ENCODE results near the gene NUDC. TPM values are rescaled to one million over a fixed set of nuclear protein-coding genes. Genes with fewer than 3 reads are reported as not detected.
A peak's percentile ranks its signal among the peaks of the same experiment; 100 is the strongest.
"Not testable (repeated sequence)": the region's sequence is repeated elsewhere in the genome, so short reads cannot be mapped to it uniquely, and the experiment has no call there.

Gene NUDC
- total RNA-seq, 1 donor: 21.8 TPM

- no peak for DNase-seq (ENCODE audit: low read depth in 2 of 3, low spot score in 2 of 3)
Observed at GRCh38 chr1:26981146-26981846, 59.8 kb downstream of the NUDC start.

- no peak for DNase-seq (ENCODE audit: low read depth in 2 of 3, low spot score in 2 of 3)
Observed at GRCh38 chr1:26983863-26984262, 62.3 kb downstream of the NUDC start.

- no peak for DNase-seq (ENCODE audit: low read depth in 2 of 3, low spot score in 2 of 3)
Observed at GRCh38 chr1:26984291-26984690, 62.7 kb downstream of the NUDC start.

DNA sequence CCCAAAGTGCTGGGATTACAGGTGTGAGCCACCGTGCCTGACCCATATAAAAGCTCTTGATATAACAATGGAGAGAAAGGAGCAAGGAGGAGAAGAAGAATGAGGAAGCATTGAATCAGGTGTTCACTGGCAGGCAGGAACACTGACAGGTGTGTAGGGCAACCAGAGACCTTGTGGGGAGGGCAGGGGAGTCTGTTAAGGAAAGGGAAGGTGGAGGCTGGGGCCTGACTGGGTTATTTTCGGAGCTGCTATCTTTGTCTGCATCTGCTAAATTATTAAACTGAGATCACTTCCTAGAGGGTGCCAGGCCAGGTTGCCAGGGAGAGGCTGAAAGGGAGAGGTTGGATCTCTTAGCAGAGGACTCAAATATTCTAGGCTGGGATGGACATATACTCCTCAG, 65.1 kb downstream of the NUDC start:
- peak in 1 of 3 donors; percentile 42 for DNase-seq (ENCODE audit: low read depth in 2 of 3, low spot score in 2 of 3)

- DNase-seq (ENCODE audit: low read depth in 2 of 3, low spot score in 2 of 3): not testable (repeated sequence)
Observed at GRCh38 chr1:26989403-26990109, 68.0 kb downstream of the NUDC start.

- peak in 2 of 3 donors; percentile 47 to 62 for DNase-seq (ENCODE audit: low read depth in 2 of 3, low spot score in 2 of 3)
Observed at GRCh38 chr1:26991310-26992116, 70.0 kb downstream of the NUDC start.

GRCh38 chr1:26993237-26994019, 71.9 kb downstream of the NUDC start, which contains the start of gene TRNP1:
Gene TRNP1, plus strand, starts transcription at chr1:26993692. Its CDS starts 95 bp downstream, at chr1:26993787.
- DNase-seq (ENCODE audit: low read depth in 2 of 3, low spot score in 2 of 3): peak; percentile 35 to 59 (median 55)

DNA sequence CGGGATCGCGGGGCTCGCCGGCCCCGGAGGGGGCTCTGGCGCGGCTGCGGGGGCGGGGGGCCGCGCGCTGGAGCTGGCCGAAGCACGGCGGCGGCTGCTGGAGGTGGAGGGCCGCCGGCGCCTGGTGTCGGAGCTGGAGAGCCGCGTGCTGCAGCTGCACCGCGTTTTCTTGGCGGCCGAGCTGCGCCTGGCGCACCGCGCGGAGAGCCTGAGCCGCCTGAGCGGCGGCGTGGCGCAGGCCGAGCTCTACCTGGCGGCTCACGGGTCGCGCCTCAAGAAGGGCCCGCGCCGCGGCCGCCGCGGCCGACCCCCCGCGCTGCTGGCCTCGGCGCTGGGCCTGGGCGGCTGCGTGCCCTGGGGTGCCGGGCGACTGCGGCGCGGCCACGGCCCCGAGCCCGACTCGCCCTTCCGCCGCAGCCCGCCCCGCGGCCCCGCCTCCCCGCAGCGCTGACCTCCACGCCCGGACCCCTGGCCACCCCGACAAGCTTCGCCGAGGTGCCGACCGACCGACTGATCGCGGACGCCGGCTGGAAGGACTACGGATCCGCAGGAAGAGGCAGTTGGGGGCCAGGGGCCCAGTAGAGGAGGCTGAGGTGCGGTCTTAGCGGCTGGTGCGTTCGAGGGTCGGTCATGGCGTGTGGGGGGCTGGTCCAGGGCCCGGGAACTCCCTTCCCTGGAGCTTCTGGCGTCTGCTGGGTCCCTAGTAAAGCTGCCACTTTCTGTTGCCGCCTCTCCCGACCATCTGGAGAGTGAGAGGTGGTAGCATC, 72.7 kb downstream of the NUDC start:
- no peak for DNase-seq (ENCODE audit: low read depth in 2 of 3, low spot score in 2 of 3)

GRCh38 chr1:26994787-26995517, 73.4 kb downstream of the NUDC start:
- no peak for DNase-seq (ENCODE audit: low read depth in 2 of 3, low spot score in 2 of 3)

DNA sequence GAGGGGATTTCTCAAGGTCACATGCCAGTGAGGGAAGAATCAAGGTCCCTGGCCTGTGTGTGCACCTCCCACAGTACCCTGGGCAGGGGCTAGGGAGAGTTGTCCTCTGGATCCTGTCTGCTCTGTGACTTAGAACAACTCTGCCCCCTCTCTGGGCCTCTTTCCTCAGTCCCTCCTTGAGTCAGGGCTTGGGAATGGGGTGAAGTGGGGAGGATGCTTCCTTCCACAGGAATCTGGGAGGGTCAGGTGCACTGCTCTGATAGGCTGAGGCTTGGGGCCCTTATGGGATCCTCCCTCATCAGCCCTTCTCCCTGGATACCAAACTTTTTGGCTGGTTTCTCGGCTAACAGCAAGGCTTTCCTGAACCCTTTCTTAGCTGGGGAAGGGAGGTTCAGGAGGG, 74.5 kb downstream of the NUDC start:
- DNase-seq (ENCODE audit: low read depth in 2 of 3, low spot score in 2 of 3): no peak

Other genes with a start within 250 kb of the NUDC start
- 126 TPM for gene ARID1A, start 225.7 kb upstream of the NUDC start, total RNA-seq
- 45.5 TPM for gene PIGV, start 133.8 kb upstream of the NUDC start, total RNA-seq
- gene ZDHHC18, start 95.1 kb upstream of the NUDC start, total RNA-seq: 23.7 TPM
- gene SFN, start 58.6 kb upstream of the NUDC start, total RNA-seq: 0.54 TPM
- gene GPN2, start 31.5 kb upstream of the NUDC start, total RNA-seq: 25.6 TPM
- 11.6 TPM for gene GPATCH3, start 21.3 kb upstream of the NUDC start, total RNA-seq
- gene NR0B2, start 7.8 kb upstream of the NUDC start, total RNA-seq: not detected
- under 0.01 TPM for gene KDF1, start 38.7 kb downstream of the NUDC start, total RNA-seq
- gene TRNP1, start 71.9 kb downstream of the NUDC start, total RNA-seq: under 0.01 TPM
- 0.27 TPM for gene TENT5B, start 91.1 kb downstream of the NUDC start, total RNA-seq
- gene SLC9A1, start 233.4 kb downstream of the NUDC start, total RNA-seq: 6.7 TPM

All from hematopoietic multipotent progenitor cell (in vitro differentiated cells).